Activated CD4-positive, alpha-beta T cell treated with anti-CD3 and anti-CD28 coated beads, Interleukin-2, amount 10 ng/mL, durations not matched to agents 24 days and 14 days (primary cell): ENCODE data around the gene HSPB1. TPM values are rescaled to one million over a fixed set of nuclear protein-coding genes. Genes with fewer than 3 reads are reported as not detected.

Experiments used
- DNase-seq: peaks from one replicate; pipeline ENCODE4 v3.0.0; 2022
- H3K27ac Mint-ChIP-seq: one replicate; pipeline ENCODE4 v1.8.0; 2022; ENCODE audit warnings: mild to moderate bottlenecking, mixed read lengths
- H3K27me3 Mint-ChIP-seq: one replicate; pipeline ENCODE4 v1.8.0; 2022; ENCODE audit warnings: mixed read lengths
- H3K36me3 Mint-ChIP-seq: one replicate; pipeline ENCODE4 v1.8.0; 2022; ENCODE audit warnings: low read depth, mild to moderate bottlenecking, mixed read lengths
- H3K4me1 Mint-ChIP-seq: one replicate; pipeline ENCODE4 v1.8.0; 2021; ENCODE audit warnings: mixed read lengths
- H3K4me3 Mint-ChIP-seq: one replicate; pipeline ENCODE4 v1.8.0; 2022; ENCODE audit warnings: mild to moderate bottlenecking, moderate library complexity, mixed read lengths
- H3K9me3 Mint-ChIP-seq: one replicate; pipeline ENCODE4 v1.8.0; 2021; ENCODE audit warnings: mixed read lengths
- intact Hi-C: fragments of 100-400 bp; cut with micrococcal nuclease; formaldehyde crosslinking; loops from one replicate; pipeline ENCODE4 v1.15.1; 2023
- total RNA-seq: library from RNA; stranded (reverse); gene quantifications from 2 replicates; pipeline ENCODE4 v1.2.3, GENCODE V29; 2022

HSPB1 gene
- 112 and 117 TPM in 2 replicates for total RNA-seq

- peak; percentile 86 for DNase-seq
- Mint-ChIP-seq H3K9me3 (no peaks in the 10 kb centered on the region), H3K36me3 (peaks cover 11% of the 10 kb centered on the region), H3K27me3 (peaks cover 9% of the 10 kb centered on the region), H3K27ac (peak within 1 kb of the TSS; percentile 92), H3K4me3 (peak within 1 kb of the TSS; percentile 93), H3K4me1 (peaks cover 16% of the 10 kb centered on the region)
- intact Hi-C loops, result loop anchor here (1.0 kb wide), 2 partner anchors 11 to 12 kb away; no protein-coding TSS in a partner anchor
These were observed at the start of gene HSPB1 for GRCh38 chr7:76302347-76303201. HSPB1 (plus strand) TSS chr7:76302673; CDS start chr7:76302713, 40 bp downstream.

- no peak overlapping the region for H3K27ac Mint-ChIP-seq
- H3K9me3 Mint-ChIP-seq, result no peaks in the 10 kb centered on the region
- H3K4me3 Mint-ChIP-seq, result no peak overlapping the region
- peaks cover 19% of the 10 kb centered on the region for H3K27me3 Mint-ChIP-seq
- DNase-seq, result no peak
- H3K36me3 Mint-ChIP-seq, result no peaks in the 10 kb centered on the region
- no peaks in the 10 kb centered on the region for H3K4me1 Mint-ChIP-seq
- intact Hi-C loops, result no loop called here
These were observed 47.7 kb upstream of the HSPB1 start for GRCh38 chr7:76254781-76255180.

- DNase-seq, result no peak
- H3K27ac Mint-ChIP-seq, result no peak overlapping the region
- intact Hi-C loops, result no loop called here
- peaks cover 2% of the 10 kb centered on the region for H3K4me1 Mint-ChIP-seq
- H3K36me3 Mint-ChIP-seq, result no peaks in the 10 kb centered on the region
- H3K9me3 Mint-ChIP-seq, result no peaks in the 10 kb centered on the region
- peaks cover 19% of the 10 kb centered on the region for H3K27me3 Mint-ChIP-seq
- no peak overlapping the region for H3K4me3 Mint-ChIP-seq
These were observed 44.5 kb upstream of the HSPB1 start for GRCh38 chr7:76257973-76258372.

GRCh38 chr7:76259124-76260093 is 43.1 kb upstream of the HSPB1 start:
- no peak overlapping the region for H3K4me3 Mint-ChIP-seq
- no peak for DNase-seq
- H3K4me1 Mint-ChIP-seq, result peaks cover 2% of the 10 kb centered on the region

GRCh38 chr7:76260171-76260703 is 42.2 kb upstream of the HSPB1 start:
- Mint-ChIP-seq H3K4me1 (peaks cover 2% of the 10 kb centered on the region), H3K27me3 (peaks cover 23% of the 10 kb centered on the region), H3K27ac (no peak overlapping the region), H3K9me3 (no peaks in the 10 kb centered on the region), H3K4me3 (peak overlapping the region; percentile 47), H3K36me3 (no peaks in the 10 kb centered on the region)
- intact Hi-C loops, result loop anchor here (1.0 kb wide), 1 partner anchor 25 kb away; no protein-coding TSS in a partner anchor
- peak; percentile 75 for DNase-seq

More at GRCh38 chr7:76259124-76260093, 43.1 kb upstream of the HSPB1 start:
- peaks cover 23% of the 10 kb centered on the region for H3K27me3 Mint-ChIP-seq
- no peaks in the 10 kb centered on the region for H3K36me3 Mint-ChIP-seq
- H3K27ac Mint-ChIP-seq, result no peak overlapping the region
- intact Hi-C loops, result loop anchor here (1.0 kb wide), 1 partner anchor 24 kb away; no protein-coding TSS in a partner anchor
- H3K9me3 Mint-ChIP-seq, result no peaks in the 10 kb centered on the region

GRCh38 chr7:76261329-76261728 is 41.1 kb upstream of the HSPB1 start:
- Mint-ChIP-seq H3K27me3 (peaks cover 21% of the 10 kb centered on the region), H3K27ac (no peak overlapping the region), H3K36me3 (no peaks in the 10 kb centered on the region), H3K9me3 (no peaks in the 10 kb centered on the region), H3K4me1 (peaks cover 2% of the 10 kb centered on the region), H3K4me3 (no peak overlapping the region)
- no peak for DNase-seq
- intact Hi-C loops, result no loop called here

- intact Hi-C loops, result no loop called here
- Mint-ChIP-seq H3K4me3 (no peak overlapping the region), H3K27me3 (peaks cover 24% of the 10 kb centered on the region), H3K27ac (no peak overlapping the region), H3K9me3 (no peaks in the 10 kb centered on the region), H3K36me3 (no peaks in the 10 kb centered on the region), H3K4me1 (peaks cover 2% of the 10 kb centered on the region)
- DNase-seq, result no peak
These were observed 40.5 kb upstream of the HSPB1 start for GRCh38 chr7:76261931-76262330.

- peaks cover 22% of the 10 kb centered on the region for H3K27me3 Mint-ChIP-seq
- H3K27ac Mint-ChIP-seq, result no peak overlapping the region
- no peaks in the 10 kb centered on the region for H3K9me3 Mint-ChIP-seq
- intact Hi-C loops, result loop anchor here (1.0 kb wide), 1 partner anchor 85 kb away; no protein-coding TSS in a partner anchor
- peaks cover 2% of the 10 kb centered on the region for H3K4me1 Mint-ChIP-seq
- peak; percentile 80 for DNase-seq
- H3K4me3 Mint-ChIP-seq, result no peak overlapping the region
- no peaks in the 10 kb centered on the region for H3K36me3 Mint-ChIP-seq
These were observed 39.6 kb upstream of the HSPB1 start for GRCh38 chr7:76262683-76263402.

- no peak for DNase-seq
- no peaks in the 10 kb centered on the region for H3K9me3 Mint-ChIP-seq
- H3K27ac Mint-ChIP-seq, result no peak overlapping the region
- H3K36me3 Mint-ChIP-seq, result no peaks in the 10 kb centered on the region
- intact Hi-C loops, result loop anchor here (2.0 kb wide), 1 partner anchor 50 kb away; no protein-coding TSS in a partner anchor
- peaks cover 9% of the 10 kb centered on the region for H3K4me1 Mint-ChIP-seq
- H3K4me3 Mint-ChIP-seq, result no peak overlapping the region
- H3K27me3 Mint-ChIP-seq, result peaks cover 25% of the 10 kb centered on the region
These were observed 37.2 kb upstream of the HSPB1 start for GRCh38 chr7:76265299-76265698.

- Mint-ChIP-seq H3K36me3 (no peaks in the 10 kb centered on the region), H3K4me1 (peaks cover 13% of the 10 kb centered on the region), H3K27ac (no peak overlapping the region), H3K9me3 (no peaks in the 10 kb centered on the region), H3K27me3 (peaks cover 25% of the 10 kb centered on the region), H3K4me3 (peak overlapping the region; percentile 58)
- no peak for DNase-seq
- intact Hi-C loops, result no loop called here
These were observed 35.2 kb upstream of the HSPB1 start for GRCh38 chr7:76267107-76267893.

- Mint-ChIP-seq H3K9me3 (no peaks in the 10 kb centered on the region), H3K27ac (no peak overlapping the region), H3K4me1 (peaks cover 18% of the 10 kb centered on the region), H3K36me3 (no peaks in the 10 kb centered on the region), H3K4me3 (peak overlapping the region; percentile 64), H3K27me3 (peaks cover 25% of the 10 kb centered on the region)
- intact Hi-C loops, result no loop called here
- DNase-seq, result no peak
These were observed 34.6 kb upstream of the HSPB1 start for GRCh38 chr7:76267894-76268183.

GRCh38 chr7:76268376-76268775 is 34.1 kb upstream of the HSPB1 start:
- intact Hi-C loops, result no loop called here
- Mint-ChIP-seq H3K36me3 (no peaks in the 10 kb centered on the region), H3K4me1 (peaks cover 21% of the 10 kb centered on the region), H3K9me3 (no peaks in the 10 kb centered on the region), H3K27ac (no peak overlapping the region), H3K4me3 (peak overlapping the region; percentile 39), H3K27me3 (peaks cover 21% of the 10 kb centered on the region)
- no peak for DNase-seq
